K562 (cell line): ENCODE data around the gene ACSF3. TPM values are rescaled to one million over a fixed set of nuclear protein-coding genes. Genes with fewer than 3 reads are reported as not detected.
A peak's percentile ranks its signal among the peaks of the same experiment; 100 is the strongest.
"Not testable (repeated sequence)": the region's sequence is repeated elsewhere in the genome, so short reads cannot be mapped to it uniquely, and the experiment has no call there.

ENCODE experiments used
- ATAC-seq: fragments of 200-7000 bp; cut with Tn5 transposase; 3 replicates; pipeline ENCODE4 v1.9.1; 2020; ENCODE audit warnings: moderate library complexity
- BruUV-seq: library from RNA; stranded (reverse); fragments of 400-500 nt; replicated peaks from 2 replicates; lab custom pipeline; 2021; lab: Mats Ljungman, UMichigan
- CTCF ChIA-PET: fragments of 300-600 bp; formaldehyde crosslinking; extraction: SDS; loops from one replicate; lab custom pipeline; 2021; ENCODE audit warnings: low intra/inter-chr PET ratio; lab: Yijun Ruan, JAX
- POLR2A ChIA-PET: fragments of 300-600, 350-650 bp; sonication (Branson Sonifier 250); formaldehyde crosslinking; extraction: SDS; loops from one replicate; lab custom pipeline; 2021; ENCODE audit warnings: antibody characterized with exemption, inconsistent platforms; lab: Yijun Ruan, JAX
- DNase-seq, 4 experiments: peaks; one replicate each; pipeline versions ENCODE4 v3.0.0 to v3.0.0-alpha.2; 2011 to 2018; ENCODE audit warnings: low spot score in 3 of 4, mixed read lengths in 3 of 4; ENCODE audit errors: extremely low read depth in 1 of 4
- FAIRE-seq: peaks from 2 replicates; lab custom pipeline; 2011; peaks lifted over from hg19 to GRCh38; lab: Jason Lieb, UNC
- H2AFZ ChIP-seq: 2 replicates; pipeline ENCODE4 v1.6.0; 2011; ENCODE audit warnings: low read depth, low read length, control low read depth, inconsistent platforms
- H3K27ac ChIP-seq: fragments of 200-600 bp; 3 replicates; pipeline ENCODE4 v1.8.0; 2011; ENCODE audit warnings: low read depth, mild to moderate bottlenecking, control low read depth, inconsistent platforms, low read length, moderate library complexity, mixed read lengths; ENCODE audit errors: extremely low read depth
- H3K27me3 ChIP-seq, 2 experiments: fragments of 300-600 bp in 1 of 2; 2 replicates in 1 of 2; 3 replicates in 1 of 2; pipeline versions ENCODE4 v1.6.0 to v1.8.0; 2011; ENCODE audit warnings: inconsistent platforms in 2 of 2, low read length in 2 of 2, mild to moderate bottlenecking in 1 of 2, mixed read lengths in 1 of 2, moderate library complexity in 1 of 2; ENCODE audit not compliant: control insufficient read depth in 2 of 2, insufficient read depth in 2 of 2
- H3K36me3 ChIP-seq: fragments of 300-600 bp; 3 replicates; pipeline ENCODE4 v1.8.0; 2011; ENCODE audit warnings: mild to moderate bottlenecking, low read length, inconsistent platforms; ENCODE audit not compliant: control insufficient read depth, insufficient read depth
- H3K4me1 ChIP-seq, 2 experiments: fragments of 200-600 bp in 1 of 2; replicated peaks in 1 of 2; 2 replicates in 1 of 2; 3 replicates in 1 of 2; pipeline versions ENCODE4 v1.5.1 to v1.8.0; 2011; ENCODE audit warnings: inconsistent platforms in 2 of 2, low read length in 2 of 2, mild to moderate bottlenecking in 1 of 2, mixed read lengths in 1 of 2, moderate library complexity in 1 of 2; ENCODE audit not compliant: control insufficient read depth in 2 of 2, insufficient read depth in 2 of 2
- H3K4me2 ChIP-seq: 2 replicates; pipeline ENCODE4 v1.6.1; 2011; ENCODE audit warnings: low read length, control low read depth, inconsistent platforms, mixed read lengths; ENCODE audit not compliant: insufficient read depth
- H3K4me3 ChIP-seq: fragments of 200-600 bp; sonication (generic), shearing (Covaris generic); 2 replicates; pipeline ENCODE4 v1.5.1; 2016; ENCODE audit warnings: control low read depth, inconsistent platforms
- H3K79me2 ChIP-seq: fragments of 200-600 bp; 3 replicates; pipeline ENCODE4 v1.8.0; 2011; ENCODE audit warnings: low read length, inconsistent platforms; ENCODE audit not compliant: control insufficient read depth, insufficient read depth
- H3K9ac ChIP-seq, 2 experiments: 2 replicates each; pipeline versions ENCODE4 v1.6.0 to v1.6.1; 2011; ENCODE audit warnings: low read depth in 2 of 2, low read length in 2 of 2, control low read depth in 1 of 2, inconsistent platforms in 1 of 2, mild to moderate bottlenecking in 1 of 2, mixed read lengths in 1 of 2; ENCODE audit not compliant: insufficient read depth in 1 of 2
- H3K9me1 ChIP-seq: one replicate; pipeline ENCODE4 v1.6.0; 2011; ENCODE audit warnings: inconsistent platforms, mild to moderate bottlenecking, low read length, moderate library complexity; ENCODE audit not compliant: control insufficient read depth, insufficient read depth
- H3K9me3 ChIP-seq: replicated peaks from 2 replicates; pipeline ENCODE4 v1.5.1; 2011; ENCODE audit warnings: low read depth, low read length, inconsistent platforms; ENCODE audit not compliant: control insufficient read depth, insufficient read depth
- H4K20me1 ChIP-seq: replicated peaks from 2 replicates; pipeline ENCODE4 v1.6.1; 2011; ENCODE audit warnings: low read length, inconsistent platforms, mixed read lengths; ENCODE audit not compliant: control insufficient read depth, insufficient read depth
- CBX3 ChIP-seq, 2 experiments: IDR thresholded peaks; 1 replicate in 1 of 2; 2 replicates in 1 of 2; pipeline ENCODE4 v1.6.1; 2012; ENCODE audit warnings: inconsistent platforms in 2 of 2, low read length in 2 of 2, borderline replicate concordance in 1 of 2, control low read depth in 1 of 2
- CHD4 ChIP-seq: fragments of 200-600 bp; sonication (generic); IDR thresholded peaks from 3 replicates; pipeline ENCODE4 v1.6.1; 2012; ENCODE audit warnings: low read depth, mild to moderate bottlenecking, mixed read lengths, low read length, inconsistent platforms; ENCODE audit not compliant: insufficient read depth, insufficient replicate concordance, poor library complexity, severe bottlenecking
- FOXA3 ChIP-seq, 2 experiments: fragments of 450-650 bp in 1 of 2; sonication (generic) in 1 of 2; formaldehyde crosslinking; IDR thresholded peaks in 1 of 2; conservative IDR thresholded peaks in 1 of 2; 2 replicates each; pipeline versions ENCODE4 v1.4.0 to v1.8.0; 2020 to 2022; ENCODE audit warnings: mild to moderate bottlenecking in 2 of 2, missing genetic modification reagents in 1 of 2
- ZKSCAN1 ChIP-seq: fragments of 150-350 bp; IDR thresholded peaks from 2 replicates; pipeline ENCODE4 v1.6.1; 2016; ENCODE audit warnings: low read depth, low read length
- WGBS: fragments of 100-300 bp; shearing (Covaris generic); methylation state at CpG from one replicate; pipeline ENCODE4 v1.1.6; 2016; ENCODE audit warnings: low coverage, mixed read lengths; ENCODE audit not compliant: insufficient coverage; ENCODE audit errors: missing lambda C conversion rate; 5-methylcytosine and 5-hydroxymethylcytosine counted together
- in situ Hi-C: fragments of 300-500 bp; cut with MboI; formaldehyde crosslinking; loops from 4 replicates; pipeline ENCODE4 v1.15.0; 2018; ENCODE audit warnings: inconsistent platforms, mixed read lengths
- intact Hi-C: fragments of 100-400 bp; cut with micrococcal nuclease; formaldehyde crosslinking; loops from 2 replicates; pipeline ENCODE4 v1.14.2; 2022
- polyA plus RNA-seq, 8 experiments: library from polyadenylated mRNA; depleted of rRNA in 4 of 8; stranded (reverse) in 5 of 8; unstranded in 3 of 8; fragments of >200 nt; fragmentation: Nextera tagmentation in 2 of 8; fragmentation: Illumina TruSeq in 1 of 8; extraction: Ambion mirVana in 2 of 8; extraction: Trizol in 1 of 8; gene quantifications; 2 replicates each; pipeline versions ENCODE4 v1.2.1 to v1.2.3, GENCODE V29; 2011 to 2014; ENCODE audit warnings: inconsistent platforms in 1 of 8, missing spikeins in 1 of 8
- total RNA-seq, 7 experiments: library from RNA; depleted of rRNA in 6 of 7; stranded (reverse); fragments of >200 nt in 6 of 7; fragmentation: Illumina TruSeq in 2 of 7; extraction: Trizol in 2 of 7; gene quantifications; 2 replicates each; pipeline versions ENCODE4 v1.2.1 to v1.2.3, GENCODE V29; 2011 to 2021; ENCODE audit warnings: low replicate concordance in 1 of 7
- TF ChIP-seq, protein P1 (sequence below): sonication (generic); formaldehyde crosslinking; IDR thresholded peaks from 2 replicates; pipeline ENCODE4 v1.9.0; 2022; ENCODE audit warnings: mild to moderate bottlenecking, missing genetic modification reagents
- TF ChIP-seq, protein P2 (sequence below): sonication (generic); formaldehyde crosslinking; IDR thresholded peaks from 2 replicates; pipeline ENCODE4 v1.8.0; 2022; ENCODE audit warnings: mild to moderate bottlenecking, missing genetic modification reagents

The ACSF3 gene
- total and polyA plus RNA-seq, 9 of the 15 experiments (the other 6 are each of a cell fraction or from before 2014, with no cell fraction given) = 0.77 to 32.8 (median 14.7) TPM

DNA sequence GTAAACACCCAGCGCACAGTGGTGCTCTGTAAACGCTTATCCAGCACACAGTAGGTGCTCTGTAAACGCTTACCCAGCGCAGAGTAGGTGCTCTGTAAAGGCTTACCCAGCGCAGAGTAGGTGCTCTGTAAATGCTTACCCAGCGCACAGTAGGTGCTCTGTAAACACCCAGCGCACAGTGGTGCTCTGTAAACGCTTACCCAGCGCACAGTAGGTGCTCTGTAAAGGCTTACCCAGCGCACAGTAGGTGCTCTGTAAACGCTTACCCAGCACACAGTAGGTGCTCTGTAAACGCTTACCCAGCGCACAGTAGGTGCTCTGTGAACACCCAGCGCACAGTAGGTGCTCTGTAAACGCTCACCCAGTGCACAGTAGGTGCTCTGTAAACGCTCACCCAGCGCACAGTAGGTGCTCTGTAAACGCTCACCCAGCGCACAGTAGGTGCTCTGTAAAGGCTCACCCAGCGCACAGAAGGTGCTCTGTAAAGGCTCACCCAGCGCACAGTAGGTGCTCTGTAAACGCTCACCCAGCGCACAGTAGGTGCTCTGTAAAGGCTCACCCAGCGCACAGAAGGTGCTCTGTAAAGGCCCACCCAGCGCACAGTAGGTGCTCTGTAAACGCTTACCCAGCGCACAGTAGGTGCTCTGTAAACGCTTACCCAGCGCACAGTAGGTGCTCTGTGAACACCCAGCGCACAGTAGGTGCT is 92.4 kb downstream of the ACSF3 start:
- H3K27ac ChIP-seq, H3K79me2 ChIP-seq, H3K4me2 ChIP-seq, POLR2A ChIA-PET, BruUV-seq, H2AFZ ChIP-seq, H3K4me3 ChIP-seq, H3K9me1 ChIP-seq, H4K20me1 ChIP-seq, CTCF ChIA-PET, in situ Hi-C loops, ATAC-seq, intact Hi-C loops, H3K36me3 ChIP-seq, H3K9ac ChIP-seq, DNase-seq, FAIRE-seq, H3K9me3 ChIP-seq: not testable (repeated sequence)
- H3K27me3 ChIP-seq = peaks cover 0 to 18% of the 10 kb centered on the region in 2 experiments; a peak in 2 of 5 replicates
- H3K4me1 ChIP-seq = peaks cover 0 to 45% of the 10 kb centered on the region in 2 experiments; a peak in 2 of 5 replicates
- WGBS = 27% methylated on average over 24 of the region's 30 CpGs
- peak; percentile 98 for TF ChIP-seq ZKSCAN1
- TF ChIP-seq CBX3 (IDR thresholded peaks at IDR 0.05; ENCODE audit: borderline replicate concordance in 1 of 2, low read length in 2 of 2) = 0 out of 3 replicates have a peak, but pooled peaks of 1 of the 2 experiments have one; percentile 15
- TF ChIP-seq, protein P1, sequence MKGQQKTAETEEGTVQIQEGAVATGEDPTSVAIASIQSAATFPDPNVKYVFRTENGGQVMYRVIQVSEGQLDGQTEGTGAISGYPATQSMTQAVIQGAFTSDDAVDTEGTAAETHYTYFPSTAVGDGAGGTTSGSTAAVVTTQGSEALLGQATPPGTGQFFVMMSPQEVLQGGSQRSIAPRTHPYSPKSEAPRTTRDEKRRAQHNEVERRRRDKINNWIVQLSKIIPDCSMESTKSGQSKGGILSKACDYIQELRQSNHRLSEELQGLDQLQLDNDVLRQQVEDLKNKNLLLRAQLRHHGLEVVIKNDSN (CRISPR knock-in tag) = 0 out of 2 replicates have a peak, but pooled peaks have one; percentile 24
- TF ChIP-seq, protein P2, sequence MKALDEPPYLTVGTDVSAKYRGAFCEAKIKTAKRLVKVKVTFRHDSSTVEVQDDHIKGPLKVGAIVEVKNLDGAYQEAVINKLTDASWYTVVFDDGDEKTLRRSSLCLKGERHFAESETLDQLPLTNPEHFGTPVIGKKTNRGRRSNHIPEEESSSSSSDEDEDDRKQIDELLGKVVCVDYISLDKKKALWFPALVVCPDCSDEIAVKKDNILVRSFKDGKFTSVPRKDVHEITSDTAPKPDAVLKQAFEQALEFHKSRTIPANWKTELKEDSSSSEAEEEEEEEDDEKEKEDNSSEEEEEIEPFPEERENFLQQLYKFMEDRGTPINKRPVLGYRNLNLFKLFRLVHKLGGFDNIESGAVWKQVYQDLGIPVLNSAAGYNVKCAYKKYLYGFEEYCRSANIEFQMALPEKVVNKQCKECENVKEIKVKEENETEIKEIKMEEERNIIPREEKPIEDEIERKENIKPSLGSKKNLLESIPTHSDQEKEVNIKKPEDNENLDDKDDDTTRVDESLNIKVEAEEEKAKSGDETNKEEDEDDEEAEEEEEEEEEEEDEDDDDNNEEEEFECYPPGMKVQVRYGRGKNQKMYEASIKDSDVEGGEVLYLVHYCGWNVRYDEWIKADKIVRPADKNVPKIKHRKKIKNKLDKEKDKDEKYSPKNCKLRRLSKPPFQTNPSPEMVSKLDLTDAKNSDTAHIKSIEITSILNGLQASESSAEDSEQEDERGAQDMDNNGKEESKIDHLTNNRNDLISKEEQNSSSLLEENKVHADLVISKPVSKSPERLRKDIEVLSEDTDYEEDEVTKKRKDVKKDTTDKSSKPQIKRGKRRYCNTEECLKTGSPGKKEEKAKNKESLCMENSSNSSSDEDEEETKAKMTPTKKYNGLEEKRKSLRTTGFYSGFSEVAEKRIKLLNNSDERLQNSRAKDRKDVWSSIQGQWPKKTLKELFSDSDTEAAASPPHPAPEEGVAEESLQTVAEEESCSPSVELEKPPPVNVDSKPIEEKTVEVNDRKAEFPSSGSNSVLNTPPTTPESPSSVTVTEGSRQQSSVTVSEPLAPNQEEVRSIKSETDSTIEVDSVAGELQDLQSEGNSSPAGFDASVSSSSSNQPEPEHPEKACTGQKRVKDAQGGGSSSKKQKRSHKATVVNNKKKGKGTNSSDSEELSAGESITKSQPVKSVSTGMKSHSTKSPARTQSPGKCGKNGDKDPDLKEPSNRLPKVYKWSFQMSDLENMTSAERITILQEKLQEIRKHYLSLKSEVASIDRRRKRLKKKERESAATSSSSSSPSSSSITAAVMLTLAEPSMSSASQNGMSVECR (CRISPR knock-in tag) = 0 out of 2 replicates have a peak, but pooled peaks have one; percentile 36
- TF ChIP-seq CHD4 = peak; percentile 77
- TF ChIP-seq FOXA3 (CRISPR knock-in tag; conservative IDR thresholded peaks at IDR 0.05 in 1 of 2, IDR thresholded peaks at IDR 0.05 in 1 of 2) = peak in 1 of 2 experiments; percentile 77; a peak in 2 of 4 replicates
